Activated CD4-positive, alpha-beta memory T cell treated with anti-CD3 and anti-CD28 coated beads, Interleukin-2, amount 10 ng/mL, durations not matched to agents 7 days and 5 days (primary cell): Measurements from ENCODE around the gene TSC22D3. TPM values are rescaled to one million over a fixed set of nuclear protein-coding genes. Genes with fewer than 3 reads are reported as not detected.
A peak's percentile ranks its signal among the peaks of the same experiment; 100 is the strongest.

Experiments used
- CTCF ChIA-PET: fragments of 350-600 bp; sonication (Branson Sonifier 250); formaldehyde crosslinking; loops from one replicate; lab custom pipeline; 2021; ENCODE audit warnings: antibody characterized with exemption, inconsistent platforms; lab: Charles Lee
- POLR2A ChIA-PET: fragments of 350-600 bp; sonication (Branson Sonifier 250); formaldehyde crosslinking; loops from one replicate; lab custom pipeline; 2021; ENCODE audit warnings: antibody characterized with exemption; lab: Charles Lee
- DNase-seq: peaks from one replicate; pipeline ENCODE4 v3.0.0-alpha.2; 2020
- H3K27ac Mint-ChIP-seq: one replicate; pipeline ENCODE4 v1.8.0; 2021; ENCODE audit warnings: mild to moderate bottlenecking, mixed read lengths
- H3K27me3 Mint-ChIP-seq: one replicate; pipeline ENCODE4 v1.8.0; 2021; ENCODE audit warnings: mixed read lengths
- H3K36me3 Mint-ChIP-seq: one replicate; pipeline ENCODE4 v1.8.0; 2021; ENCODE audit warnings: low read depth, mixed read lengths
- H3K4me1 Mint-ChIP-seq: one replicate; pipeline ENCODE4 v1.8.0; 2021; ENCODE audit warnings: mixed read lengths
- H3K4me3 Mint-ChIP-seq: one replicate; pipeline ENCODE4 v1.8.0; 2021; ENCODE audit warnings: mild to moderate bottlenecking, mixed read lengths
- H3K9me3 Mint-ChIP-seq: one replicate; pipeline ENCODE4 v1.8.0; 2021; ENCODE audit warnings: mixed read lengths
- total RNA-seq, 2 experiments: library from RNA; stranded (reverse); gene quantifications; one replicate each; pipeline ENCODE4 v1.2.3, GENCODE V29; 2021

TSC22D3 gene
- total RNA-seq, 2 experiments from 2014 or later, result 112 to 119 TPM

DNA sequence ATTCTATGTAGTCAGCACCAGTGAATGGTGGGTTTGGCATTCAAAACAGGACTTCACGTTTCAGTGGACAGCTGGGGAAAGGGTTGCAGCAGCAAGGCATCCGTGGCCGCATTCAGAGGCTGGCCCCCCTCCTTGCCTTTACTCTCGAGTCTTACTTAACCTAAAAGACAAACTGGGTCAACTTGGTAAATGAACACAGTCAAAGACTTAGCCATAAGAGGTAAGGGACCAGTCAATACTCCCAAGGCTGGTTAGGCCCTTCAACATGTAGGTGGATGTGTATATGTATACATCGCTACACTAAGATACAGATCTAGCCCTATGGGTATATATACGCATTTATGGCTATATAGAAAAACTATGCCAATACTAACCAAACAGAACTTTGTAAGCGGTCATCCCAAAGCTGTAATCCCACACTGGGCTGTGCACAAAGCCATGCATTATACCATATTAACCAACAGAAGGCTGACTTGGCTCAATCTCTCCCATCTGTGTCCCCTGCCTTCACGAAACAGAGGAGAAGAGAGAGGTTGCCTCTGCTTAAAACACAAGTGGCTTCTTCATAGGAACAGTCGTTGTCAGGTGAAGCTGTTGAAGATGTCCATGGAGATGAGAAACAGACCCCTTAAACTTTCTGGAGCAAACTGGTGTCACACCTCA lies 61.9 kb downstream of the TSC22D3 start:
- CTCF ChIA-PET, result interaction anchor here (13.5 kb wide), 1 partner anchor 37 kb away, joined by 295 read pairs; no protein-coding TSS in a partner anchor
- POLR2A ChIA-PET, result interaction anchor here (1.3 to 8.2 kb wide), 4 partner anchors 28 to 85 kb away, joined by 4 to 368 read pairs (median 12); partner anchors contain the start of gene PRPS1
- H3K4me1 Mint-ChIP-seq, result peaks cover 68% of the 10 kb centered on the region
- no peak overlapping the region for H3K4me3 Mint-ChIP-seq
- no peaks in the 10 kb centered on the region for H3K27me3 Mint-ChIP-seq
- no peak overlapping the region for H3K27ac Mint-ChIP-seq
- DNase-seq, result no peak
- no peaks in the 10 kb centered on the region for H3K9me3 Mint-ChIP-seq
- H3K36me3 Mint-ChIP-seq, result peaks cover 36% of the 10 kb centered on the region

- Mint-ChIP-seq H3K27me3 (no peaks in the 10 kb centered on the region), H3K27ac (no peak overlapping the region), H3K36me3 (peaks cover 36% of the 10 kb centered on the region), H3K4me1 (peaks cover 64% of the 10 kb centered on the region), H3K4me3 (no peak overlapping the region), H3K9me3 (no peaks in the 10 kb centered on the region)
- DNase-seq, result no peak
- CTCF ChIA-PET, result interaction anchor here (1.0 to 13.5 kb wide), 2 partner anchors 36 to 85 kb away, joined by 3 to 295 read pairs; partner anchors contain the start of gene PRPS1
- POLR2A ChIA-PET, result interaction anchor here (3.8 to 8.2 kb wide), 2 partner anchors 37 to 85 kb away, joined by 18 to 368 read pairs; partner anchors contain the start of gene PRPS1
Observed at GRCh38 chrX:107713203-107713542, 62.4 kb downstream of the TSC22D3 start.

GRCh38 chrX:107712231-107713202 lies 63.1 kb downstream of the TSC22D3 start:
- DNase-seq, result no peak
- peaks cover 57% of the 10 kb centered on the region for H3K4me1 Mint-ChIP-seq
- H3K4me3 Mint-ChIP-seq, result peak overlapping the region; percentile 11

GRCh38 chrX:107711521-107712181 lies 63.9 kb downstream of the TSC22D3 start:
- ChIA-PET CTCF (interaction anchor here (1.0 to 13.5 kb wide), 2 partner anchors 35 to 66 kb away, joined by 3 to 295 read pairs; partner anchors contain the start of gene NCBP2L), POLR2A (interaction anchor here (0.6 to 8.2 kb wide), 6 partner anchors 10 to 83 kb away, joined by 4 to 368 read pairs (median 6); partner anchors contain the start of genes PRPS1 and TSC22D3)
- H3K4me1 Mint-ChIP-seq, result peaks cover 52% of the 10 kb centered on the region
- DNase-seq, result no peak
- H3K36me3 Mint-ChIP-seq, result peaks cover 34% of the 10 kb centered on the region
- peak overlapping the region; percentile 90 for H3K27ac Mint-ChIP-seq
- H3K4me3 Mint-ChIP-seq, result peak overlapping the region; percentile 37
- no peaks in the 10 kb centered on the region for H3K27me3 Mint-ChIP-seq
- H3K9me3 Mint-ChIP-seq, result no peaks in the 10 kb centered on the region

More at GRCh38 chrX:107712231-107713202, 63.1 kb downstream of the TSC22D3 start:
- no peaks in the 10 kb centered on the region for H3K27me3 Mint-ChIP-seq
- no peaks in the 10 kb centered on the region for H3K9me3 Mint-ChIP-seq
- peak overlapping the region; percentile 62 for H3K27ac Mint-ChIP-seq
- H3K36me3 Mint-ChIP-seq, result peaks cover 36% of the 10 kb centered on the region
- ChIA-PET POLR2A (interaction anchor here (0.6 to 8.2 kb wide), 4 partner anchors 28 to 84 kb away, joined by 4 to 368 read pairs (median 12); partner anchors contain the start of gene PRPS1), CTCF (interaction anchor here (1.0 to 13.5 kb wide), 3 partner anchors 36 to 84 kb away, joined by 3 to 295 read pairs (median 3); partner anchors contain the start of genes NCBP2L and PRPS1)

DNA sequence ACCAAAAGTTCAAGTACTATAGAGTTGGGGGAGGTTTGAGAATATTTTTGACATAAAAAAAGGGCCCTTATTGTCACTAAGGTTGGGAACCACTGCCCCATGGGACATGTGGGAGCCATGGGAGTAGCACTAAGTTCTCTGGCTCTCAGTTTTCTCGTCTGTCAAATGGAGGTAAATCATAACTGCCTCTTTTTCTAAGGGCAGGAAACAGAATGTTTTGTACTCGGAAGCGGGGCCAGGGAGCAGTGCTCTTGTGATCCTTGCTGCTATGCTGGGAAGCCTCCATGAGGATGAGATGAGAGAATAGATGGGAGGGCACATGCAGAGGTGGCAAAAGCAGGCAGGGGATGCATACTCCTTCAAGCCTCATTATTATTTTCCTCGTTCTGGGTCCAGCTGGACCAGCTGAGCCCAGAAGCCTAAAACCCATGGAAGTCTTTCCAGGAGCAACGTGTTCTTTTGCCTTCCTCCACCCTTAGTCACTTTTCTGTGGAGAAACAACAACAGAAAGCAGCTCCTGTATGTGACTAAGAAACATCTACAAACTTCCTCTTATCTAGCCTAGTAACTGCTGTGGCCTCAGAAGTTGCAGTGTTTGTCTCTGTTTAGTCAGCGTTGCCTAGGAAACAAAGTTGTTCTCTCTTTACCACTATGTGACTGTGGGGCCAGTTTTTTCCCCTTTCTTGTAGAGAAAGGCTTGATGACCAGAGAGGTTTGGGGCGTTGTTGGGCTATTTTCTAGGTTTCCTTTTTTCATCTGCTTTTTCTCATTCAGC lies 64.8 kb downstream of the TSC22D3 start:
- peaks cover 50% of the 10 kb centered on the region for H3K4me1 Mint-ChIP-seq
- no peaks in the 10 kb centered on the region for H3K27me3 Mint-ChIP-seq
- H3K4me3 Mint-ChIP-seq, result peak overlapping the region; percentile 37
- peaks cover 31% of the 10 kb centered on the region for H3K36me3 Mint-ChIP-seq
- H3K27ac Mint-ChIP-seq, result peak overlapping the region; percentile 90
- H3K9me3 Mint-ChIP-seq, result no peaks in the 10 kb centered on the region
- CTCF ChIA-PET, result interaction anchor here (1.0 to 13.5 kb wide), 2 partner anchors 34 to 67 kb away, joined by 3 to 295 read pairs; partner anchors contain the start of gene NCBP2L
- POLR2A ChIA-PET, result interaction anchor here (1.1 to 8.2 kb wide), 5 partner anchors 9 to 82 kb away, joined by 5 to 368 read pairs (median 8); partner anchors contain the start of genes PRPS1 and TSC22D3
- DNase-seq, result peak; percentile 54

- Mint-ChIP-seq H3K4me1 (peaks cover 39% of the 10 kb centered on the region), H3K4me3 (no peak overlapping the region), H3K27me3 (no peaks in the 10 kb centered on the region), H3K36me3 (peaks cover 16% of the 10 kb centered on the region), H3K9me3 (no peaks in the 10 kb centered on the region), H3K27ac (no peak overlapping the region)
- ChIA-PET CTCF (interaction anchor here (1.0 to 13.5 kb wide), 3 partner anchors 8 to 33 kb away, joined by 3 to 295 read pairs (median 3); no protein-coding TSS in a partner anchor), POLR2A (no interaction called here)
- DNase-seq, result no peak
Observed at GRCh38 chrX:107709266-107709806, 66.3 kb downstream of the TSC22D3 start.

DNA sequence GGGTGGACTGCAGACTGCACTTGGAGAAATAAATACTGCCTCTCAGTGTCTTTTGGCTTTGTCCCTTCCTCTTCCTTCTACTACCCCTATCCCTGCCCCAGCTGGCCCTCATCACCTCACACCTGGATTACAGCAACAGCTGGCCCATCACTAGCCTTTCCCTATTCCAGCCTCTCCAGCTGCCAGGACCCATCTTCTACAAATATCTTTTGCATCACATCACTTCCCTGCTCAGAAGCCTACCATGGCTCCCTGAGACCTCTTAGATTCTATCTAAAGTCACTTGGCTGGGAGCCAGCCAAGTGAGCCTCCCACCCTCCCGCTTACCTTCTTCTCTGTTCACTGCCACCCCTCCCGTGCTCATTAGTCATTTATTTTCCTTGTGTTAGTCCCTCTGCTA lies 66.8 kb downstream of the TSC22D3 start:
- H3K9me3 Mint-ChIP-seq, result no peaks in the 10 kb centered on the region
- peaks cover 34% of the 10 kb centered on the region for H3K4me1 Mint-ChIP-seq
- no peak for DNase-seq
- H3K27me3 Mint-ChIP-seq, result no peaks in the 10 kb centered on the region
- CTCF ChIA-PET, result interaction anchor here (1.1 to 13.5 kb wide), 2 partner anchors 9 to 32 kb away, joined by 3 to 295 read pairs; no protein-coding TSS in a partner anchor
- no peak overlapping the region for H3K4me3 Mint-ChIP-seq
- POLR2A ChIA-PET, result no interaction called here
- peaks cover 11% of the 10 kb centered on the region for H3K36me3 Mint-ChIP-seq
- H3K27ac Mint-ChIP-seq, result no peak overlapping the region

DNA sequence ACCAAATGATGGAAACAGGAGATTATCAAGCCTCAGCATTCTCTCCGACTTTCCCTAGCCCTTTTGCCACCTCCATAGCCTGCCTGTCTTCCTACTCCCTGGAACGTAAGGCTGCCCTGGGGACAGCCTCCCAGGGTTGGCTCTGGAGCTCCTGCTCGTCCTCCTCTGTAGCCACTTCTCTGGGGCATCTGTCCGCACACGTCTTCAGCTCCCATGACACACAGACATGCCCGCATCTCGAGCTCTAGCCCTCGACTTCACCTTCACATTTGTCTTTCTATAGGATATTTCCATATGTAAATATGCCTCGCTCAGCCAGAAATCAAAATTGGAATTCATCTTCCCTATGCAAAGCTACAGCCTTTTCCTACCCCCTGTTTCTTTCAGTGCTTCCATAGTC lies 67.7 kb downstream of the TSC22D3 start:
- Mint-ChIP-seq H3K4me1 (peaks cover 27% of the 10 kb centered on the region), H3K36me3 (peaks cover 3% of the 10 kb centered on the region), H3K27ac (no peak overlapping the region), H3K9me3 (no peaks in the 10 kb centered on the region), H3K4me3 (no peak overlapping the region), H3K27me3 (no peaks in the 10 kb centered on the region)
- CTCF ChIA-PET, result interaction anchor here (13.5 kb wide), 1 partner anchor 31 kb away, joined by 295 read pairs; no protein-coding TSS in a partner anchor
- POLR2A ChIA-PET, result interaction anchor here (1.8 kb wide), 1 partner anchor 32 kb away, joined by 4 read pairs; no protein-coding TSS in a partner anchor
- no peak for DNase-seq

DNA sequence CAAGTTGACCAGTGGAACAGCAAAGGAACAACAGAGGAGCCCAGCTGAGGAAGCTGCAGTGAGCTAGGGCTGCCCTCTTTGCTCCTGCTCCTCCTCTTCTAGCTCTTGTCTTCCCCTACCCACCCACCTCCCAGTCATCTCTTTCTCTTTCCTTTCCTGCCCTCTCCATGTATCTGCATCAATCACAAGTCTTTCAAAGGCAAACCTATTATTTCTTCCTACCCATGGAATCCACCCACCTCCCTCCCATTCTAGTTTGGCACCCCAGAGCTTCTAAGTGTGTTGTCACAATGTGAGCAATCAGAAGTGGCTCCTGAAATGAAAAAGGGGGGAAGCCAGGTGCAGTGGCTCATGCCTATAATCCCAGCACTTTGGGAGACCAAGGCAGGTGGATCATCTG lies 69.3 kb downstream of the TSC22D3 start:
- Mint-ChIP-seq H3K4me1 (peaks cover 16% of the 10 kb centered on the region), H3K27me3 (no peaks in the 10 kb centered on the region), H3K27ac (no peak overlapping the region), H3K9me3 (no peaks in the 10 kb centered on the region), H3K4me3 (no peak overlapping the region), H3K36me3 (no peaks in the 10 kb centered on the region)
- ChIA-PET POLR2A (interaction anchor here (1.8 kb wide), 1 partner anchor 30 kb away, joined by 4 read pairs; no protein-coding TSS in a partner anchor), CTCF (no interaction called here)
- DNase-seq, result no peak

DNA sequence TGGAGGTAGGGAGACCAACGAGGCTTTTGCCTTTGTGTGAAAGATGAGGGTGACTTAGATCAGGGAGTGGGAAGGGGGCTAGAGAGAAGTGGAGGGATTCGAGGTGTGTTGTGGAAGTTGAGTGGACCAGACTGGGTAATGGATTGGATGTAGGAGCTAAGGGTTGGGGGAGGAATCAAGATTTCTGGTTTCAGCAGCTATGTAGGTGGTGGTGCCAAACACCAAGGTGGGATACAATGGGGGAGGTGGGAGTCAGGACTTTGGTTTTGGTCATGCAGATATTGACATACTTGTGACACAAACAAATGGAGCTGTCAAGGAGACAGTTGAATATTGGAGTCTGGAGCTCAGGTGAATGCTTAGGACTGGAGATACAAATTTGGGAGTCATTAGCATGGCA lies 71.0 kb downstream of the TSC22D3 start:
- no peak for DNase-seq
- no peak overlapping the region for H3K4me3 Mint-ChIP-seq
- no peaks in the 10 kb centered on the region for H3K36me3 Mint-ChIP-seq
- H3K9me3 Mint-ChIP-seq, result no peaks in the 10 kb centered on the region
- POLR2A ChIA-PET, result interaction anchor here (2.4 kb wide), 1 partner anchor 11 kb away, joined by 10 read pairs; no protein-coding TSS in a partner anchor
- no peak overlapping the region for H3K27ac Mint-ChIP-seq
- CTCF ChIA-PET, result interaction anchor here (1.6 kb wide), 1 partner anchor 31 kb away, joined by 4 read pairs; no protein-coding TSS in a partner anchor
- H3K27me3 Mint-ChIP-seq, result no peaks in the 10 kb centered on the region
- H3K4me1 Mint-ChIP-seq, result peaks cover 11% of the 10 kb centered on the region

- no peaks in the 10 kb centered on the region for H3K36me3 Mint-ChIP-seq
- CTCF ChIA-PET, result interaction anchor here (1.6 kb wide), 1 partner anchor 31 kb away, joined by 4 read pairs; no protein-coding TSS in a partner anchor
- POLR2A ChIA-PET, result interaction anchor here (2.4 kb wide), 1 partner anchor 11 kb away, joined by 10 read pairs; no protein-coding TSS in a partner anchor
- DNase-seq, result no peak
- H3K4me3 Mint-ChIP-seq, result no peak overlapping the region
- H3K9me3 Mint-ChIP-seq, result no peaks in the 10 kb centered on the region
- no peaks in the 10 kb centered on the region for H3K27me3 Mint-ChIP-seq
- no peak overlapping the region for H3K27ac Mint-ChIP-seq
- H3K4me1 Mint-ChIP-seq, result peaks cover 13% of the 10 kb centered on the region
Observed at GRCh38 chrX:107704181-107704580, 71.4 kb downstream of the TSC22D3 start.
